Smooth muscle cell of bladder (primary cell): Measurements from ENCODE around the gene TBC1D3I. TPM values are rescaled to one million over a fixed set of nuclear protein-coding genes. Genes with fewer than 3 reads are reported as not detected.

ENCODE experiments used
- total RNA-seq: library from RNA; depleted of rRNA; stranded (reverse); fragments of >200 nt; gene quantifications from 2 replicates; pipeline ENCODE4 v1.2.3, GENCODE V29; 2014

Gene TBC1D3I
- total RNA-seq, result 0.09 and 0.28 TPM in 2 replicates

GRCh38 chr17:36264470-36264869 is at the start of gene TBC1D3I:
Gene TBC1D3I (minus strand): TSS chr17:36264570. CDS start chr17:36262985, 1,585 bp downstream.

DNA sequence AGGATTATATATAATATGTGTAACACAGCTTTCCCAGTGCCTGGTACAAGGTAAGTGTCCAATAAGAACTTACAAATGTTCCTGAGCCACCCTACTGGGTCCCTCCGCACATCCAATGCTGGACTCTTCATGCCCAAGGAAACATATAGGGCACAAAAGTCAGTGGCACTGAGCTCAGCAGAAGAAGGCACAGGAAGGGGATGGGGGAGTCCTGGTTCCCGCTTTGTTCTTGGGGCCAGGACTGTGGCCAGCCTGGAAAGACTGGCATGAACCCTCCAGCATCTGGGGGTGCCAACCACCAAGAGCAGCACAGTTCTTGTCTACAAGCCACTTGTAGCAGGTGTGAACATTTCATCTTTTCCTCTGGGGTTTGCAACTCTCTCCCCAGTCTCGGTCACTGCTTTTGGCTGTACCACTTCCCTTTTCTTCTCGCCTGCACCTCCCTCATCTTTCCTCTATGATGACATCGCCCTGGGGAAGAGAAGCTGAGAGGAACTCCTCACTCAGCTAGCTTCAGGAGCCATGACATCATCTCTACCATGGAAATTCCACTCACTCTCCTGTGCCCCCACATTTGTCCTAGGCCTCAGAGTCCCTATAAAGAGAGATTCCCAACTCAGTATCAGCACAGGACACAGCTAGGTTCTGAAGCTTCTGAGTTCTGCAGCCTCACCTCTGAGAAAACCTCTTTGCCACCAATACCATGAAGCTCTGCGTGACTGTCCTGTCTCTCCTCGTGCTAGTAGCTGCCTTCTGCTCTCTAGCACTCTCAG is 53.7 kb downstream of the TBC1D3I start, which contains the start of gene CCL4L2:
Gene CCL4L2, plus strand, starts transcription at position 625 of the 773 bp plus-strand sequence.

Other genes with a start within 250 kb of the TBC1D3I start
- not detected in 2 replicates for gene CCL23, start 246.6 kb downstream of the TBC1D3I start, total RNA-seq
- gene CCL18, start 200.3 kb downstream of the TBC1D3I start, total RNA-seq, result not detected in 2 replicates
- gene CCL3, start 174.4 kb downstream of the TBC1D3I start, total RNA-seq, result not detected in 2 replicates
- gene CCL4, start 160.7 kb downstream of the TBC1D3I start, total RNA-seq, result not detected in 2 replicates
- gene TBC1D3B, start 87.9 kb downstream of the TBC1D3I start, total RNA-seq, result 1.0 and 1.3 TPM in 2 replicates
- gene CCL3L1, start 67.8 kb downstream of the TBC1D3I start, total RNA-seq, result not detected in 2 replicates
- gene CCL4L2, start 53.5 kb downstream of the TBC1D3I start, total RNA-seq, result 0.14 and 0.18 TPM in 2 replicates
- not detected in 2 replicates for gene TBC1D3G, start 59.3 kb upstream of the TBC1D3I start, total RNA-seq
- gene TBC1D3H, start 123.9 kb upstream of the TBC1D3I start, total RNA-seq, result not detected in 2 replicates
- gene ZNHIT3, start 222.1 kb upstream of the TBC1D3I start, total RNA-seq, result 23.7 and 26.3 TPM in 2 replicates